Trophoblast cell (in vitro differentiated cells and primary cell): ENCODE data around the gene PLXDC2.

Experiments
- DNase-seq, 2 donors: peaks; one replicate each; pipeline ENCODE4 v3.0.0-alpha.2; 2016
- H2AFZ ChIP-seq: 2 replicates; pipeline ENCODE4 v1.6.1; 2013; ENCODE audit warnings: low read length, moderate library complexity, mild to moderate bottlenecking; ENCODE audit not compliant: insufficient read depth, poor library complexity
- H2AK5ac ChIP-seq: 2 replicates; pipeline ENCODE4 v1.6.1; 2013; ENCODE audit warnings: mild to moderate bottlenecking, low read length
- H2BK120ac ChIP-seq: 2 replicates; pipeline ENCODE4 v1.6.1; 2013; ENCODE audit warnings: low read length, mild to moderate bottlenecking, moderate library complexity; ENCODE audit not compliant: insufficient read depth, poor library complexity
- H2BK12ac ChIP-seq: 2 replicates; pipeline ENCODE4 v1.6.1; 2013; ENCODE audit warnings: mild to moderate bottlenecking, low read length, moderate library complexity
- H2BK5ac ChIP-seq: 2 replicates; pipeline ENCODE4 v1.6.1; 2013; ENCODE audit warnings: low read length, low read depth, moderate library complexity, mild to moderate bottlenecking; ENCODE audit not compliant: poor library complexity
- H3K14ac ChIP-seq: 2 replicates; pipeline ENCODE4 v1.6.1; 2013; ENCODE audit warnings: mild to moderate bottlenecking, low read length
- H3K18ac ChIP-seq: 2 replicates; pipeline ENCODE4 v1.6.1; 2013; ENCODE audit warnings: mild to moderate bottlenecking, low read length
- H3K23ac ChIP-seq: 2 replicates; pipeline ENCODE4 v1.6.1; 2013; ENCODE audit warnings: low read length
- H3K27ac ChIP-seq: 2 replicates; pipeline ENCODE4 v1.5.1; 2013; ENCODE audit warnings: low read depth, mild to moderate bottlenecking, inconsistent platforms, low read length, moderate library complexity
- H3K27me3 ChIP-seq: 2 replicates; pipeline ENCODE4 v1.6.1; 2013; ENCODE audit warnings: inconsistent platforms, mild to moderate bottlenecking, low read length, moderate library complexity; ENCODE audit not compliant: insufficient read depth
- H3K36me3 ChIP-seq, 2 experiments: 1 replicate in 1 of 2; 2 replicates in 1 of 2; pipeline ENCODE4 v1.6.1; 2013; ENCODE audit warnings: low read length in 2 of 2, mild to moderate bottlenecking in 2 of 2, moderate library complexity in 1 of 2; ENCODE audit not compliant: insufficient read depth in 2 of 2, control insufficient read depth in 1 of 2
- H3K4ac ChIP-seq: 2 replicates; pipeline ENCODE4 v1.6.1; 2013; ENCODE audit warnings: low read depth, mild to moderate bottlenecking, low read length, moderate library complexity
- H3K4me1 ChIP-seq, 2 experiments: 1 replicate in 1 of 2; 2 replicates in 1 of 2; pipeline ENCODE4 v1.6.1; 2013; ENCODE audit warnings: low read length in 2 of 2, mild to moderate bottlenecking in 2 of 2, moderate library complexity in 1 of 2; ENCODE audit not compliant: insufficient read depth in 2 of 2, control insufficient read depth in 1 of 2
- H3K4me2 ChIP-seq: 2 replicates; pipeline ENCODE4 v1.6.1; 2013; ENCODE audit warnings: inconsistent platforms, mild to moderate bottlenecking, low read length, moderate library complexity
- H3K4me3 ChIP-seq: 2 replicates; pipeline ENCODE4 v1.5.1; 2013; ENCODE audit warnings: mild to moderate bottlenecking, low read depth, low read length, inconsistent platforms
- H3K79me1 ChIP-seq: one replicate; pipeline ENCODE4 v1.6.1; 2013; ENCODE audit warnings: low read length
- H3K79me2 ChIP-seq: 2 replicates; pipeline ENCODE4 v1.6.1; 2013; ENCODE audit warnings: low read length, mild to moderate bottlenecking; ENCODE audit not compliant: control insufficient read depth, insufficient read depth, poor library complexity
- H3K9ac ChIP-seq: 2 replicates; pipeline ENCODE4 v1.6.1; 2013; ENCODE audit warnings: mild to moderate bottlenecking, low read length
- H3K9me3 ChIP-seq: 2 replicates; pipeline ENCODE4 v1.6.1; 2013; ENCODE audit warnings: low read depth, mild to moderate bottlenecking, control low read depth, inconsistent platforms, low read length; ENCODE audit not compliant: insufficient read depth
- H4K12ac ChIP-seq: 2 replicates; pipeline ENCODE4 v1.6.1; 2013; ENCODE audit warnings: low read depth, mild to moderate bottlenecking, low read length, moderate library complexity
- H4K8ac ChIP-seq: 2 replicates; pipeline ENCODE4 v1.6.1; 2013; ENCODE audit warnings: low read depth, mild to moderate bottlenecking, low read length, moderate library complexity
- H4K91ac ChIP-seq: one replicate; pipeline ENCODE4 v1.6.1; 2013; ENCODE audit warnings: low read depth, mild to moderate bottlenecking, low read length, moderate library complexity
- WGBS: extraction: QIAGEN DNeasy Blood & Tissue Kit; methylation state at CpG from one replicate; pipeline ENCODE4 v1.1.7; 2013; ENCODE audit warnings: missing lambda C conversion rate; ENCODE audit not compliant: insufficient read length, insufficient coverage; ENCODE audit errors: extremely low coverage; 5-methylcytosine and 5-hydroxymethylcytosine counted together

PLXDC2 gene

DNA sequence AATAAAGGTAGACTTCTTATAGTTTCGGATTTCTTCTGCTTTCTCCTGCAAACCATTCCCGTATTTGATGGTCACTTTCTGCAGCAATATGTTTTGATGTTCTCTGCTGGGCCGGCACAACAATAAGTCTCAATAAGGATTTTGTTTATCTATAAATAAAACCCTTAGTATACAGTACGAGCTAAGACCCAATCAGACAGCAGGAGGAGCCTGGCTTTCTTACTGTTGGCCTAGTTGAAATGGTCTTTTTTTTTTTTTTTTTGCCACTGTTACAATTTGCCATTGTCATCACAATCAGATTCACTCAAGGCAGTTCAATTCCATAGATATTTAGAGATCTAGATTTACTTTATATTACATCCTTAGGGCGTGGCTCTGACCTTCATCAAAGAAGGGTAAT lies 76.4 kb downstream of the PLXDC2 start:
- Histone ChIP-seq H2BK5ac (no peak overlapping the region), H3K4me1 (no peaks in the 10 kb centered on the region), H3K79me2 (no peaks in the 10 kb centered on the region), H2AFZ (no peak overlapping the region), H3K4ac (no peak overlapping the region), H3K27ac (no peak overlapping the region), H3K36me3 (no peaks in the 10 kb centered on the region), H2BK12ac (no peak overlapping the region), H3K9me3 (peaks cover 2% of the 10 kb centered on the region), H3K18ac (no peak overlapping the region), H3K9ac (no peak overlapping the region), H4K8ac (no peak overlapping the region), H3K4me2 (no peak overlapping the region), H2AK5ac (no peak overlapping the region), H3K14ac (no peak overlapping the region), H4K91ac (no peak overlapping the region), H3K4me3 (no peak overlapping the region), H3K23ac (no peak overlapping the region), H4K12ac (no peak overlapping the region), H3K27me3 (no peaks in the 10 kb centered on the region), H3K79me1 (no peaks in the 10 kb centered on the region), H2BK120ac (no peak overlapping the region)
- DNase-seq, result no peak
- WGBS, result no CpG with 5 or more reads among the region's 5 CpGs

DNA sequence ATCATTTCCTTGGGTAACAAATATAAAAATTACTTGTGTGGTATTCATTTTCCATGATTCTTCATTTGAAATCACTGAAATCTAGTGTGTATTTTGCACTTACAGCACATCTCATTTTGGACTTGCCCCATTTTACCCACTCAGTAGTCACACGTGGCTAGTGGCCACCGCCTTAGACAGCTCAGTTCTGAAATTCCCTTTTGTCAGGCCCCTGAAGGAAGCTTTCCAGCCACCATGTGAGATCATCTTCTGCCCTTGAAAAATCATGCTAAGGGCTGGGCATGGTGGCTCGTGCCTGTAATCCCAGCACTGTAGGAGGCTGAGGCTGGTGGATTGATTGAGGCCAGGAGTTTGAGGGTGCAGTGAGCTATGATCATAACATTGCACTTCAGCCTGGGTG lies 79.3 kb downstream of the PLXDC2 start:
- no peak overlapping the region for H2AK5ac ChIP-seq
- H2BK12ac ChIP-seq, result no peak overlapping the region
- H3K27me3 ChIP-seq, result no peaks in the 10 kb centered on the region
- no peak overlapping the region for H4K8ac ChIP-seq
- no peaks in the 10 kb centered on the region for H3K4me1 ChIP-seq
- H4K12ac ChIP-seq, result no peak overlapping the region
- no CpG with 5 or more reads among the region's 3 CpGs for WGBS
- no peak overlapping the region for H3K23ac ChIP-seq
- H3K4me3 ChIP-seq, result no peak overlapping the region
- no peaks in the 10 kb centered on the region for H3K79me1 ChIP-seq
- H3K4me2 ChIP-seq, result no peak overlapping the region
- H3K36me3 ChIP-seq, result no peaks in the 10 kb centered on the region
- no peak overlapping the region for H4K91ac ChIP-seq
- no peak overlapping the region for H2BK5ac ChIP-seq
- H3K27ac ChIP-seq, result no peak overlapping the region
- no peak overlapping the region for H3K14ac ChIP-seq
- no peak overlapping the region for H3K18ac ChIP-seq
- no peak overlapping the region for H2BK120ac ChIP-seq
- H2AFZ ChIP-seq, result no peak overlapping the region
- H3K79me2 ChIP-seq, result no peaks in the 10 kb centered on the region
- DNase-seq, result no peak
- peaks cover 2% of the 10 kb centered on the region for H3K9me3 ChIP-seq
- H3K9ac ChIP-seq, result no peak overlapping the region
- no peak overlapping the region for H3K4ac ChIP-seq

DNA sequence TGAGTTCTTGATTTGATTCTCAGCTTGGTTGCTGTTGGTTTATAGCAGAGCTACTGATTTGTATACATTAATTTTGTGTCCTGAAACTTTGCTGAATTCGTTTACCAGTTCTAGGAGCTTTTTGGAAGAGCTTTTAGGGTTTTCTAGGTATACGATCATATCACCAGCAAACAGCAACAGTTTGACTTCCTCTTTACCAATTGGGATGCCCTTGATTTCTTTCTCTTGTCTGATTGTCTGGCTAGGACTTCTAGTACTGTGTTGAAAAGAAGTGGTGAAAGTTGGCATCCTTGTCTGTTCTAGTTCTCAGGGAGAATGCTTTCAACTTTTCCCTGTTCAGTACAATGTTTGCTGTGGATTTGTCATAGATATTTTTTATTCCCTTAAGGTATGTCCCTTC lies 86.2 kb downstream of the PLXDC2 start:
- Histone ChIP-seq H2BK5ac (no peak overlapping the region), H3K4me2 (no peak overlapping the region), H3K79me1 (no peaks in the 10 kb centered on the region), H2AFZ (no peak overlapping the region), H3K18ac (no peak overlapping the region), H3K27me3 (no peaks in the 10 kb centered on the region), H3K9me3 (no peaks in the 10 kb centered on the region), H4K12ac (no peak overlapping the region), H3K79me2 (peaks cover 3% of the 10 kb centered on the region), H2BK120ac (no peak overlapping the region), H3K4me3 (no peak overlapping the region), H2BK12ac (no peak overlapping the region), H3K27ac (no peak overlapping the region), H3K23ac (no peak overlapping the region), H3K4ac (no peak overlapping the region), H3K36me3 (no peaks in the 10 kb centered on the region), H3K9ac (no peak overlapping the region), H3K14ac (no peak overlapping the region), H4K91ac (no peak overlapping the region), H2AK5ac (no peak overlapping the region), H3K4me1 (peaks cover 3 to 6% of the 10 kb centered on the region in 2 experiments), H4K8ac (no peak overlapping the region)
- no CpG with 5 or more reads among the region's 2 CpGs for WGBS
- DNase-seq, result no peak

DNA sequence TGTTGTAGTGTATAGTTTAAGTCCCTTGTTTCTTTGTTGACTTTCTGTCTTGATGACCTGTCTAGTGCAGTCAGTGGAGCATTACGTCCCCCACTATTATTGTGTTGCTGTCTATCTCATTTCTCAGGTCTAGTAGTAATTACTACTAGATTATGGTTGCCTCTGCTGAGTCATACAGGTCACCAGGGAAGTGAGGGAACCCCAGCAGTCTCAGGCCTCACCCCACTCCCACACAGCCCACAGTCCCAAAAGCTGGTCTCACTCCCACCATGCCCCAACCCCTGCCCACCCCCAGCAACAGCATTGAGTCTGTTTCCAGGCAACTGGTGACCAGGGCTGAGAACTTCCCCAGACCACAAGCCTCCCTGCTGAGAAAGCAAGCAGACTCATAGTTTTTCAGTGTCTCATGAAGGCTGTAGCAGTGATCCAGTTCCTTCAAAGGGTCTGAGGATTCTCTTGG lies 88.0 kb downstream of the PLXDC2 start:
- WGBS, result no CpG with 5 or more reads among the region's 1 CpG
- Histone ChIP-seq H2BK5ac (no peak overlapping the region), H3K36me3 (no peaks in the 10 kb centered on the region)

More for the DNA sequence above, 88.0 kb downstream of the PLXDC2 start:
- Histone ChIP-seq H2BK120ac (no peak overlapping the region), H3K14ac (no peak overlapping the region), H3K18ac (peak overlapping the region; percentile 75), H2BK12ac (no peak overlapping the region), H3K4me3 (no peak overlapping the region), H2AK5ac (no peak overlapping the region), H2AFZ (no peak overlapping the region), H3K27ac (no peak overlapping the region), H3K23ac (no peak overlapping the region), H3K4ac (no peak overlapping the region), H3K4me1 (peaks cover 3 to 6% of the 10 kb centered on the region in 2 experiments), H4K91ac (no peak overlapping the region), H4K12ac (no peak overlapping the region), H3K9me3 (no peaks in the 10 kb centered on the region), H3K79me2 (peaks cover 3% of the 10 kb centered on the region), H3K27me3 (no peaks in the 10 kb centered on the region), H3K79me1 (no peaks in the 10 kb centered on the region), H3K4me2 (no peak overlapping the region), H3K9ac (no peak overlapping the region), H4K8ac (no peak overlapping the region)
- DNase-seq, result peak in 1 of 2 donors; percentile 13
